Osteoblast (primary cell): ENCODE data around the gene GFRA1. TPM values are rescaled to one million over a fixed set of nuclear protein-coding genes. Genes with fewer than 3 reads are reported as not detected.
"Not testable (repeated sequence)": the region's sequence is repeated elsewhere in the genome, so short reads cannot be mapped to it uniquely, and the experiment has no call there.

ENCODE experiments used
- DNase-seq: peaks from one replicate; pipeline ENCODE4 v3.0.0; 2011; ENCODE audit warnings: low spot score, mixed read lengths; ENCODE audit not compliant: insufficient read length; ENCODE audit errors: missing footprints
- H2AFZ ChIP-seq: 2 replicates; pipeline ENCODE4 v1.6.0; 2011; ENCODE audit warnings: mild to moderate bottlenecking, low read length
- H3K27ac ChIP-seq: 2 replicates; pipeline ENCODE4 v1.5.1; 2011; ENCODE audit warnings: mild to moderate bottlenecking, low read depth, low read length, moderate library complexity
- H3K27me3 ChIP-seq: 2 replicates; pipeline ENCODE4 v1.6.0; 2012; ENCODE audit warnings: mild to moderate bottlenecking, control low read depth, inconsistent platforms, low read length, moderate library complexity; ENCODE audit not compliant: insufficient read depth
- H3K36me3 ChIP-seq: 2 replicates; pipeline ENCODE4 v1.5.1; 2011; ENCODE audit warnings: mild to moderate bottlenecking, low read length, control low read depth, moderate library complexity; ENCODE audit not compliant: insufficient read depth
- H3K4me1 ChIP-seq: 2 replicates; pipeline ENCODE4 v1.5.1; 2011; ENCODE audit warnings: mild to moderate bottlenecking, low read length, control low read depth, moderate library complexity; ENCODE audit not compliant: insufficient read depth
- H3K4me2 ChIP-seq: 2 replicates; pipeline ENCODE4 v1.6.0; 2011; ENCODE audit warnings: mild to moderate bottlenecking, low read length; ENCODE audit not compliant: insufficient read depth
- H3K4me3 ChIP-seq: fragments of 200-600 bp; sonication (generic); 3 replicates; pipeline ENCODE4 v1.5.1; 2012; ENCODE audit warnings: mild to moderate bottlenecking, low read length, inconsistent platforms; ENCODE audit not compliant: insufficient read depth
- H3K79me2 ChIP-seq: 2 replicates; pipeline ENCODE4 v1.6.0; 2012; ENCODE audit warnings: mild to moderate bottlenecking, low read length, control low read depth, inconsistent platforms; ENCODE audit not compliant: insufficient read depth
- H3K9me3 ChIP-seq: 2 replicates; pipeline ENCODE4 v1.5.1; 2011; ENCODE audit warnings: low read depth, low read length, control low read depth
- H4K20me1 ChIP-seq: 2 replicates; pipeline ENCODE4 v1.6.0; 2012; ENCODE audit warnings: mild to moderate bottlenecking, low read length, control low read depth; ENCODE audit not compliant: insufficient read depth
- CTCF ChIP-seq: IDR thresholded peaks from 2 replicates; pipeline ENCODE4 v1.5.1; 2011; ENCODE audit warnings: mild to moderate bottlenecking, low read depth, low read length, moderate library complexity; ENCODE audit errors: extremely low read depth
- total RNA-seq: library from RNA; depleted of rRNA; stranded (reverse); fragments of >200 nt; gene quantifications from 2 replicates; pipeline ENCODE4 v1.2.3, GENCODE V29; 2012

GFRA1 gene
- total RNA-seq, 1 donor = 76.0 TPM

DNA sequence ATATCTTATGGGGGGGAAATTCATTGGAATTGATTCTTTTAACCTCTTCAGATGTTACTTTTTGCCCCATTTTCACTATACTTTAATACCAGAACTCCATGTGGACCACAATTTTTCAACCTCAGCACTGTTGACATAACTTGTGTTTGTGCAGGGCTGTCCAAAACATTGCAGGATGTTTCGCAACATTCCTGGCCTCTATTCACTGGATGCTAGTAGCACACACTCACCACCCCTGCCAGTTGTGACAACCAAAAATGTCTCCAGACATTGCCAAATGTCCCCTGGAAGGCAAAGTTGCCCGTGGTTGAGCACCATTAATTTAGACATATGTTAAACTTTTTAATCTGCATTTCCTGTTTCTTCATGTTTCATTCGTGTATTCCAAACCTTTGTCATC lies 234.7 kb downstream of the GFRA1 start:
- H3K36me3 ChIP-seq = no peaks in the 10 kb centered on the region
- H3K27me3 ChIP-seq = no peaks in the 10 kb centered on the region
- no peaks in the 10 kb centered on the region for H4K20me1 ChIP-seq
- H3K27ac ChIP-seq = no peak overlapping the region
- no peak overlapping the region for H2AFZ ChIP-seq
- no peaks in the 10 kb centered on the region for H3K79me2 ChIP-seq
- H3K4me3 ChIP-seq = no peak overlapping the region
- TF ChIP-seq CTCF = no peak
- no peak overlapping the region for H3K4me2 ChIP-seq
- no peaks in the 10 kb centered on the region for H3K4me1 ChIP-seq
- no peaks in the 10 kb centered on the region for H3K9me3 ChIP-seq
- DNase-seq = no peak

GRCh38 chr10:116035406-116035805 lies 237.6 kb downstream of the GFRA1 start:
- not testable (repeated sequence) for H3K4me2 ChIP-seq, H3K4me1 ChIP-seq, H3K27me3 ChIP-seq, H3K4me3 ChIP-seq, H4K20me1 ChIP-seq, H3K27ac ChIP-seq, H3K9me3 ChIP-seq, H2AFZ ChIP-seq, H3K79me2 ChIP-seq, DNase-seq, H3K36me3 ChIP-seq

GRCh38 chr10:116030576-116030975 lies 242.4 kb downstream of the GFRA1 start:
- no peak for DNase-seq
- Histone ChIP-seq H3K4me2 (no peak overlapping the region), H3K36me3 (no peaks in the 10 kb centered on the region), H4K20me1 (no peaks in the 10 kb centered on the region), H3K4me3 (no peak overlapping the region), H3K27ac (no peak overlapping the region), H2AFZ (no peak overlapping the region), H3K4me1 (no peaks in the 10 kb centered on the region), H3K79me2 (no peaks in the 10 kb centered on the region), H3K9me3 (no peaks in the 10 kb centered on the region), H3K27me3 (no peaks in the 10 kb centered on the region)
- no peak for TF ChIP-seq CTCF

GRCh38 chr10:116029826-116030225 lies 243.2 kb downstream of the GFRA1 start:
- no peaks in the 10 kb centered on the region for H4K20me1 ChIP-seq
- H3K4me3 ChIP-seq = no peak overlapping the region
- DNase-seq = no peak
- H3K4me1 ChIP-seq = no peaks in the 10 kb centered on the region
- TF ChIP-seq CTCF = no peak
- H3K27me3 ChIP-seq = no peaks in the 10 kb centered on the region
- H3K27ac ChIP-seq = no peak overlapping the region
- no peak overlapping the region for H2AFZ ChIP-seq
- no peaks in the 10 kb centered on the region for H3K36me3 ChIP-seq
- H3K9me3 ChIP-seq = no peaks in the 10 kb centered on the region
- H3K4me2 ChIP-seq = no peak overlapping the region
- H3K79me2 ChIP-seq = no peaks in the 10 kb centered on the region
